Mesenteric fat pad (tissue), 1 donor: ENCODE measurements around the gene MAP7D3. TPM values are rescaled to one million over a fixed set of nuclear protein-coding genes. Genes with fewer than 3 reads are reported as not detected.
"Not testable (repeated sequence)": the region's sequence is repeated elsewhere in the genome, so short reads cannot be mapped to it uniquely, and the experiment has no call there.

Experiments
- DNase-seq: peaks from one replicate; pipeline ENCODE4 v3.0.0-alpha.2; 2020; ENCODE audit warnings: low spot score
- total RNA-seq: library from RNA; stranded (reverse); fragmentation: NEBNext Ultra II Directional; extraction: Animal tissue kit (Norgen Biotek cat#: 25700); gene quantifications from one replicate; pipeline ENCODE4 v1.2.1, GENCODE V29; 2021
- donor health status: DM: yes; HTN: yes; CAD: no.

Gene MAP7D3
- total RNA-seq, 1 donor from 2014 or later = 30.0 TPM

- DNase-seq = no peak
Observed at GRCh38 chrX:136250191-136251040, 784 bp downstream of the MAP7D3 start.

- DNase-seq = no peak
Observed at GRCh38 chrX:136246201-136246600, 5.0 kb downstream of the MAP7D3 start.

DNA sequence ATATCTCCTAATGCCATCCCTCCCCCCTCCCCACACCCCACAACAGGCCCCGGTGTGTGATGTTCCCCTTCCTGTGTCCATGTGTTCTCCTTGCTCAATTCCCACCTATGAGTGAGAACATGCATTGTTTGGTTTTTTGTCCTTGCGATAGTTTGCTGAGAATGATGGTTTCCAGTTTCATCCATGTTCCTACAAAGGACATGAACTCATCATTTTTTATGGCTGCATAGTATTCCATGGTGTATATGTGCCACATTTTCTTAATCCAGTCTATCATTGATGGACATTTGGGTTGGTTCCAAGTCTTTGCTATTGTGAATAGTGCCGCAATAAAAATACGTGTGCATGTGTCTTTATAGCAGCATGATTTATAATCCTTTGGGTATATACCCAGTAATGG, 13.4 kb downstream of the MAP7D3 start:
- not testable (repeated sequence) for DNase-seq

GRCh38 chrX:136237074-136237473, 14.1 kb downstream of the MAP7D3 start:
- no peak for DNase-seq

GRCh38 chrX:136228839-136229207, 22.4 kb downstream of the MAP7D3 start:
- DNase-seq = no peak

DNA sequence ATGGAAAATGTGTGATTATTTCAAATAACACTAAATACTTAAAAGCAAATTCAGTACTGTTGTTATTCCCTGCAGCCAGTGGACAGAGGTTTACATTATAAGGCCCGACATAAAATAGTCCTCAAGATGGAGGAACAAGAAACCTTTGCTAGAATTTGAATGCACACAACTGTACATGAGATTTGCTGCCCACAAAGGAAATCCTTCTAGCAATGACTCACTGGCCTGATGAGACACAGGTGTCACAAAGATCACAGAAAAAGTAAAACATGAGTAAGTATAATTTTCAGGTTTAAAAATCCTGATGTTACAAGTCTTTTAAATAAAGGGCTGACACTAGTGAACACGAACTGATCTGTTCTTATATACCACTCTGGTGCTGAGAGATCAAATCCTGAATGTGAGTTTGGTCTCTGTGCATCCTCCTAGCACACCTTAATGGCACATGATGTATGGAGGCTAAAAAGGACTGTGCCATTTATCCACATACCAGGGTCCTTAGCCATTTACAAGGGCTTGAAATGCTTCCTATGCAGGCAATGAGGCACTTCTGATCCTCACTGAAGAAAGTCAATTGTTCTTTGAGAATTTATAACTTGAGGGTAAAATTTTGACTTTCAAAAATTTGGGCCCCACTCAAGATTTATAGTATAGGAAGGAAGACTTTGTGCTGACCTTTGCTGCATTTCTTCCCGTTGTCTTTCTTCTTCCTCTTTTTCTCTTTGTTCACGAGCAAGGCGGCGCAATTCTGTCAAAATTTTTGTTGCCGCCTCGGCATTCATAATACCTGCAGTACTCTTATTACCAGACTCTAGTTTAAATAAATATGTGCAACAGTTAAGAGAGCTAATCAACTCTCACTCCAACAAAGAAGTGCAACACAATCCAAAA, 23.0 kb downstream of the MAP7D3 start:
- DNase-seq = no peak

DNA sequence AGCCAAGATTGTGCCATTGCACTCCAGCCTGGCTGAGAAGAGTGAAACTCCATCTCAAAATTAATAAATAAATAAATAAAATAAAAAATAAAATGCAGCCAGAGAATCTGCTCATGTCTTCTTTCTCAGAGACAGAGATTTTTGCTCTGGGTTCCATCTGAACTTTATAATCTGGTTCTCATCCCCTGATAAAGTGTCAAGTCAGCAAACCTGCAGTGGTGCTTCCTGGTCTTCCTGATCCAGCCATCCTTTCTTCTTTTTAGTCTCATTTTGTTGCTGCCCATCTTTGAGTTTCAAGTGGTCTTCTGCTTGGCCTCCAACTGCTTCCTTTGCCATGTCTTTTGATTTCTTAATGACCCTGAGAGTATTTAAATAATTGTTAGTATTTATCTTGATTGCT, 24.1 kb downstream of the MAP7D3 start:
- DNase-seq = no peak

DNA sequence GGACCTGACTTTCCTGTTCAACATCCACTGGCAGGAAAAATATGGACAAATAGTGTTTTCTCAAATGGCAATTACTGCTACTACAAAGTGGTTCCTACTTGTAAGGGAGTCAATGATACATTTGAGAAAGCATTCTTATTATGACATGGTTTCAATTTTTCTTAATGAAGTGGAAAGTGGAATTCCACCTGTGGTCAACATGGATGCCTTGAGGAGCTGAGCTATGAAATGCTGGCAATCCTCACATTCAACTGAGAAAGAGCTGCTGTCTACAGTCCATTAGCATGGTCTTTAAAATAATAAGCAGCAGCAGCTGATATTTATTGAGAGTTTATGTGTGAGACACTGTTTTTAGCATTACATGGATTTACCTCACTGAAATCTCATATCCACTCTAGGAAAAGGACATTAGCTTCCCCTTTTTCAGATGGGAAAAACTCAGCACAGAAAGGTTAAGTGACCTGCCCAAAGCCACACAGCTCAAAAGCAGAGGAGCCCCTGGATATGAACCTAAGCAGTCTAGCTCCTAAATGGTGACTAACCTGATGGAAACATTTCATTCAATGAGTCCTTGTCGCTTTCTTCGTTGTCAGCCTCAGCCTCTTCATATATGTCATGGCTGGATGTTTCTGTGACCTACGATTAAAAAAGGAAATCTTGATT, 29.2 kb downstream of the MAP7D3 start:
- DNase-seq = no peak

- DNase-seq = no peak
Observed at GRCh38 chrX:136220951-136221350, 30.2 kb downstream of the MAP7D3 start.

DNA sequence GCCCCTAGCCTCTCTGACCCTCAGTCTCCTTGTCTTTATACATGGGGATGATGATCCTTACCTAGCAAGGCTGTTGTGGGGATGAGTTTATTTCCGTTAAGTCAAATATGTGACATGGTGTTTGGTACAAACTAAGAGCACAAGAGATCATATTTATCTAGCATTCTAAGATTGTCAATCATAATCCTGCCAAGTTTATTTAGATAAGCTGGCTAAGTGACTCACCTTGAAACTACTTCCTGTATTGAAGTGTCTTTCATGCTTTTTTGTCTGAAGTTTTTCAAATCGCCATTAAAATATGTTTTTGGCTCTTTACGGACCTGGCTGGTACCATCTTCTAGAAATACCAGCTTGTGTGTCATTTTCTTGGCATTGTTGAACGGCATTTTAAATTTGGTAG, 30.7 kb downstream of the MAP7D3 start:
- no peak for DNase-seq

DNA sequence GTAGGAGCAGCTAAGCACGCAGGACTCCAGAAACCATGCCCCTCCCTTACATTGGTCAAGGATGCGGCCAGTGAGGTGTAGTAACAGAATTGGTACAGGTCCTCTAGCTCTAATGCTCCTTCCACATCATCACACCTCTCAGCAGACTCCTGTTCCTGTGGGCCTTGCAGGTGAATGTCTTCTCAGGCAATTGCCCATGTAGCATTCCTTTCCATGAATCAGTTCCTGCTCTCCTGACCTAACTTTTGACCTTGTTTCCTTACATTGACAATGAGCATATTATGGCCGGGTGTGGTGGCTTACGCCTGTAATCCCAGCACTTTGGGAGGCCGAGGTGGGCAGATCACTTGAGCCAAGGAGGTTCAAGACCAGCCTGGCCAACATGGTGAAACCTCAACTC, 31.3 kb downstream of the MAP7D3 start:
- DNase-seq = no peak

- DNase-seq = no peak
Observed at GRCh38 chrX:136215559-136215958, 35.6 kb downstream of the MAP7D3 start.

- no peak for DNase-seq
Observed at GRCh38 chrX:136214551-136214950, 36.6 kb downstream of the MAP7D3 start.

DNA sequence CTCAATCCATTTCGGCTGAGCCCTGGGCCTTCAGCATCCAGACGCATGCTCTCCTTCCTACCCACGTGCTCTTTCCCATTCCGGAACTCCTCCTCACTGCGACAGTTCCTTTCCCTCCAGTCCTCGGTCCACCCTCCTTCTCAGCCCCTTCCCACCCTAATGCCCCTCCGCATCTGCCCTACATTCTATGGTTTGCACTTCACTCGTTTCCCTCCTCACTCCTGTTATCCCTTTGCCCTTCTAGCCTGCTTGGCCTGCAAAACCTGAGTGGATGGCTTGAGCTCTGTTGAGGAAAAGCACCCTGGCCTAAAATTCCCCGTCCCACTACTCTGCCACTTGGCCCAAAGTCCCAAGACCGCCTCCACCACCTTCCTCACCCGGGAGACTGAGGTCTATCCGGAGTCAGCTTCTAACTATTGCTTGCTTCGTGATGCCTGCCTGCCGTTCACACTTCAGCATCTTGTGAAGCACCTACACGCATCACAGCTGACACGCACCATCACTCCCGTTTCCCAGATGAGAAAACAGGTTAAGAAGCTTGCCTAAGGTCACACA, 38.6 kb downstream of the MAP7D3 start:
- DNase-seq = no peak

DNA sequence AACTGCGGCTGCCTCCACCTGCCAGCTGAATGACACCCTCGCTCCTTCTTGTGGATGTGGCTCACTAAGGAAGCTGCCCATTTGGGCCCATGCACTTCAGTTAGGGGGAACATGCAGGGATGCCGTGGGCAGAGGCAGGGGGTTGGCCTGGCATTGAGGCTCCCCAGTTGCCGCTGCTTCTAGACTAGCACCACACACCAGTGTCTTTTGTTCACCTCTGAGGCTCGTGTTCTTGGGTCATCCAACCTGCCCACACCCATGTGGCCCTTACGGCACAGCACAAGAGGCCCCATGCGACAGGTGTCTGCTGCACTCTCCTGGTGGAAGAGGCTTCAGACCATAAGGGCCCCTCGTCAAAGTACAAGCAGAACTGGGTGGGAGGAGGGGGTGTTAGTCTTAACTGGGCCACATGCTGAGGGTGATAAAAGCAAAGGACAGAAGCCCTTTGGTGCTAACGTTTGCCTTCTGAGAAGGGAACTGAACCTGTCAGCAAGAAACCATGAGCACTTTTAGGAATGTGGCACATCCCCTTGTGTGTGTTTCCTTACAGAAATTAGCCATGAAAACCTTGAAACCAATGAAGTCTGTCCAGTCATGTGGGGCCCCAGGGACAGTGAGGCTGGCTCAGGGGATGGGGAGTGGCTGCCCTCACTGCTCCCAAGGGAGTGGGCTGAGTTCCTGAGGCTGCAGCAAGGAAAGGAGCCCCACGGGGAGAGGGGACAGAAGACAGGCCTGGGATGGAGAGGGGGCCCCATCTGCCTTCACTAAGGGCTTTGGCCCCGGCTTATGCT, 39.2 kb downstream of the MAP7D3 start:
- DNase-seq = no peak

DNA sequence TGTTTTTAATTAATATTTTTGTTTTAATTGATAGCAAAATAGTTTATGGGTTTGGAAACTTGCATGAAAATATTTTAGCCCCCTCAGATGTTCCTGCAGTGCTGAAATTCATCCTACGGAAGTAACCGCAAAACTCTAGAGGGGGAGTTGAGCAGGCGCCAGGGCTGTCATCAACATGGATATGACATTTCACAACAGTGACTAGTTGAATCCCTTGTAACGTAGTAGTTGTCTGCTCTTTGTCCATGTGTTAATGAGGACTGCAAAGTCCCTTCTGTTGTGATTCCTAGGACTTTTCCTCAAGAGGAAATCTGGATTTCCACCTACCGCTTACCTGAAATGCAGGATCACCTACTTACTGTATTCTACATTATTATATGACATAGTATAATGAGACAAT, 40.4 kb downstream of the MAP7D3 start:
- DNase-seq = no peak

DNA sequence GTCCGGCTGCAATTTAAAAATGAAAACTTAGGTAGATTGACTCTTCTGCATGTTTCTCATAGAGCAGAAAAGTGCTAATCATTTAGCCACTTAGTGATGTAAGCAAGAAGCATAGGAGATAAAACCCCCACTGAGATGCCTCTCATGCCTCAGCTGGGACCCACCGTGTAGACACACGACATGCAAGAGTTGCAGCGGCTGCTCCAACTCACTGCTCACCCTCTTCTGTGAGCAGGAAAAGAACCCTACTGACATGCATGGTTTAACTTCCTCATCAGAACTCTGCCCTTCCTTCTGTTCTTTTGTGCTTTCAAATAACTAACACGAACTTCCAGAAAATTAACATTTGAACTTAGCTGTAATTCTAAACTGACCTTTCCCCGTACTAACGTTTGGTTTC, 41.0 kb downstream of the MAP7D3 start:
- DNase-seq = no peak

GRCh38 chrX:136209751-136210150, 41.4 kb downstream of the MAP7D3 start:
- DNase-seq = no peak

- no peak for DNase-seq
Observed at GRCh38 chrX:136209016-136209738, 42.0 kb downstream of the MAP7D3 start.

- DNase-seq = no peak
Observed at GRCh38 chrX:136207546-136207945, 43.7 kb downstream of the MAP7D3 start.
